ENCODE measurements around the gene RPE65.

- TF ChIP-seq CTCF (optimal IDR thresholded peaks at IDR 0.05 in 1 of 3, IDR thresholded peaks at IDR 0.05 in 1 of 3, conservative IDR thresholded peaks at IDR 0.05 in 1 of 3; ENCODE audit: extremely low read depth in 1 of 3, insufficient read depth in 2 of 3, low read length in 3 of 3) (no peak), EZH2 (IDR thresholded peaks at IDR 0.05; ENCODE audit: low read length) (no peak)
These were observed 47.6 kb upstream of the RPE65 start for GRCh38 chr1:68497358-68497698.
